Mesenchymal stem cell (in vitro differentiated cells and primary cell): ENCODE measurements around the gene OR2H2.

Source experiments
- DNase-seq: peaks from one replicate; pipeline ENCODE4 v3.0.0-alpha.2; 2013
- H2AFZ ChIP-seq: one replicate; pipeline ENCODE4 v1.6.1; 2013; ENCODE audit warnings: low read depth, mild to moderate bottlenecking, control low read depth, inconsistent platforms, low read length, moderate library complexity
- H2AK5ac ChIP-seq: 2 replicates; pipeline ENCODE4 v1.6.1; 2013; ENCODE audit warnings: low read length, moderate library complexity, mild to moderate bottlenecking, inconsistent platforms; ENCODE audit not compliant: severe bottlenecking
- H2BK120ac ChIP-seq: one replicate; pipeline ENCODE4 v1.6.1; 2013; ENCODE audit warnings: low read depth, mild to moderate bottlenecking, inconsistent platforms, low read length, moderate library complexity
- H2BK12ac ChIP-seq, 2 experiments: one replicate each; pipeline ENCODE4 v1.6.1; 2013; ENCODE audit warnings: inconsistent platforms in 2 of 2, low read length in 2 of 2, mild to moderate bottlenecking in 2 of 2, moderate library complexity in 2 of 2, control low read depth in 1 of 2
- H2BK15ac ChIP-seq: one replicate; pipeline ENCODE4 v1.6.1; 2013; ENCODE audit warnings: mild to moderate bottlenecking, low read depth, inconsistent platforms; ENCODE audit not compliant: poor library complexity, severe bottlenecking
- H2BK5ac ChIP-seq: 2 replicates; pipeline ENCODE4 v1.6.1; 2013; ENCODE audit warnings: low read depth, mild to moderate bottlenecking, low read length, control low read depth, inconsistent platforms; ENCODE audit not compliant: poor library complexity, severe bottlenecking
- H3K14ac ChIP-seq, 2 experiments: one replicate each; pipeline ENCODE4 v1.6.1; 2013; ENCODE audit warnings: inconsistent platforms in 2 of 2, low read length in 2 of 2, control low read depth in 1 of 2, mild to moderate bottlenecking in 1 of 2, moderate library complexity in 1 of 2
- H3K18ac ChIP-seq, 2 experiments: one replicate each; pipeline ENCODE4 v1.6.1; 2013; ENCODE audit warnings: inconsistent platforms in 2 of 2, low read length in 2 of 2, control low read depth in 1 of 2, low read depth in 1 of 2, mild to moderate bottlenecking in 1 of 2
- H3K23ac ChIP-seq, 2 experiments: one replicate each; pipeline ENCODE4 v1.6.1; 2013; ENCODE audit warnings: inconsistent platforms in 2 of 2, low read length in 2 of 2, mild to moderate bottlenecking in 2 of 2, moderate library complexity in 2 of 2, control low read depth in 1 of 2
- H3K27ac ChIP-seq: 2 replicates; pipeline ENCODE4 v1.5.1; 2013; ENCODE audit warnings: mild to moderate bottlenecking, moderate library complexity, low read length, control low read depth, inconsistent platforms; ENCODE audit not compliant: poor library complexity, severe bottlenecking
- H3K27me3 ChIP-seq, 2 experiments: 2 replicates each; pipeline versions ENCODE4 v1.6.1 to v1.7.0; 2013; ENCODE audit warnings: low read length in 2 of 2, mild to moderate bottlenecking in 2 of 2, moderate library complexity in 2 of 2, control low read depth in 1 of 2, inconsistent platforms in 1 of 2; ENCODE audit not compliant: control insufficient read depth in 1 of 2, insufficient read depth in 1 of 2
- H3K36me3 ChIP-seq, 2 experiments: 2 replicates each; pipeline versions ENCODE4 v1.6.1 to v1.7.0; 2013; ENCODE audit warnings: low read length in 2 of 2, control low read depth in 1 of 2, inconsistent platforms in 1 of 2, low read depth in 1 of 2, mild to moderate bottlenecking in 1 of 2; ENCODE audit not compliant: insufficient read depth in 2 of 2, control insufficient read depth in 1 of 2
- H3K4ac ChIP-seq, 2 experiments: one replicate each; pipeline ENCODE4 v1.6.1; 2013; ENCODE audit warnings: inconsistent platforms in 2 of 2, low read length in 2 of 2, mild to moderate bottlenecking in 2 of 2, moderate library complexity in 2 of 2, control low read depth in 1 of 2, low read depth in 1 of 2
- H3K4me1 ChIP-seq: 2 replicates; pipeline ENCODE4 v1.6.1; 2013; ENCODE audit warnings: low read depth, low read length, control low read depth; ENCODE audit not compliant: control insufficient read depth, insufficient read depth
- H3K4me2 ChIP-seq: 2 replicates; pipeline ENCODE4 v1.6.1; 2013; ENCODE audit warnings: low read length, mild to moderate bottlenecking, inconsistent platforms; ENCODE audit not compliant: poor library complexity, severe bottlenecking
- H3K4me3 ChIP-seq, 2 experiments: 2 replicates each; pipeline versions ENCODE4 v1.5.1 to v1.7.0; 2013; ENCODE audit warnings: low read length in 2 of 2, mild to moderate bottlenecking in 2 of 2, control low read depth in 1 of 2, low read depth in 1 of 2; ENCODE audit not compliant: insufficient read depth in 1 of 2
- H3K79me1 ChIP-seq: replicated peaks from 2 replicates; pipeline ENCODE4 v1.6.1; 2013; ENCODE audit warnings: mild to moderate bottlenecking, control low read depth, low read length, inconsistent platforms; ENCODE audit not compliant: poor library complexity, severe bottlenecking
- H3K9ac ChIP-seq: 2 replicates; pipeline ENCODE4 v1.7.0; 2013; ENCODE audit warnings: mild to moderate bottlenecking, low read length, moderate library complexity
- H3K9me3 ChIP-seq: 2 replicates; pipeline ENCODE4 v1.7.0; 2013; ENCODE audit warnings: mild to moderate bottlenecking, low read length; ENCODE audit not compliant: control insufficient read depth
- H4K8ac ChIP-seq: one replicate; pipeline ENCODE4 v1.6.1; 2013; ENCODE audit warnings: inconsistent platforms, mild to moderate bottlenecking, low read length, moderate library complexity
- H4K91ac ChIP-seq: one replicate; pipeline ENCODE4 v1.6.1; 2013; ENCODE audit warnings: mild to moderate bottlenecking, low read length, inconsistent platforms
- whole genome bisulfite sequencing: methylation state at CpG from one replicate; pipeline ENCODE4 v1.1.7; 2013; ENCODE audit warnings: mixed read lengths; 5-methylcytosine and 5-hydroxymethylcytosine counted together

The OR2H2 gene

GRCh38 chr6:29553268-29554057 lies 31.5 kb upstream of the OR2H2 start:
- Histone ChIP-seq H3K4me1 (peaks cover 9% of the 10 kb centered on the region), H2BK12ac (no peak overlapping the region), H3K4me3 (peak overlapping the region; percentile 33 to 68), H4K91ac (no peak overlapping the region), H3K27me3 (peaks cover 40 to 53% of the 10 kb centered on the region in 2 experiments), H3K79me1 (no peaks in the 10 kb centered on the region), H3K4ac (no peak overlapping the region), H2AFZ (no peak overlapping the region), H2BK15ac (no peak overlapping the region), H2BK5ac (no peak overlapping the region), H2BK120ac (no peak overlapping the region), H3K36me3 (no peaks in the 10 kb centered on the region), H3K18ac (no peak overlapping the region), H2AK5ac (no peak overlapping the region), H4K8ac (no peak overlapping the region), H3K27ac (no peak overlapping the region), H3K23ac (peak overlapping the region in 1 of 2 experiments; percentile 40), H3K14ac (no peak overlapping the region), H3K9ac (no peak overlapping the region), H3K4me2 (peak overlapping the region; percentile 66), H3K9me3 (peaks cover 4% of the 10 kb centered on the region)
- DNase-seq = peak; percentile 56
- 2% methylated on average over 79 of the region's 83 CpGs for WGBS

- H3K79me1 ChIP-seq = no peaks in the 10 kb centered on the region
- no peak overlapping the region for H2BK12ac ChIP-seq
- no peak overlapping the region for H3K27ac ChIP-seq
- H2BK5ac ChIP-seq = no peak overlapping the region
- DNase-seq = no peak
- no peak overlapping the region for H3K9ac ChIP-seq
- H3K4me1 ChIP-seq = peaks cover 9% of the 10 kb centered on the region
- no peak overlapping the region for H3K4me2 ChIP-seq
- H2BK15ac ChIP-seq = no peak overlapping the region
- H3K27me3 ChIP-seq = peaks cover 39 to 51% of the 10 kb centered on the region in 2 experiments
- H3K36me3 ChIP-seq = no peaks in the 10 kb centered on the region
- no peak overlapping the region for H2BK120ac ChIP-seq
- WGBS = 78% methylated on average over 5 of the region's 5 CpGs
- no peak overlapping the region for H3K23ac ChIP-seq
- no peak overlapping the region for H2AFZ ChIP-seq
- H3K4me3 ChIP-seq = no peak overlapping the region
- H3K4ac ChIP-seq = no peak overlapping the region
- H3K18ac ChIP-seq = no peak overlapping the region
- no peak overlapping the region for H4K91ac ChIP-seq
- no peak overlapping the region for H2AK5ac ChIP-seq
- peaks cover 4% of the 10 kb centered on the region for H3K9me3 ChIP-seq
- H4K8ac ChIP-seq = no peak overlapping the region
- H3K14ac ChIP-seq = no peak overlapping the region
These were observed 30.2 kb upstream of the OR2H2 start for GRCh38 chr6:29554764-29555163.

GRCh38 chr6:29557320-29557719 lies 27.6 kb upstream of the OR2H2 start:
- peaks cover 41 to 44% of the 10 kb centered on the region in 2 experiments for H3K27me3 ChIP-seq
- H2BK120ac ChIP-seq = no peak overlapping the region
- no peak overlapping the region for H4K8ac ChIP-seq
- no peak overlapping the region for H3K4me3 ChIP-seq
- no peak overlapping the region for H4K91ac ChIP-seq
- H3K79me1 ChIP-seq = no peaks in the 10 kb centered on the region
- H3K4me2 ChIP-seq = no peak overlapping the region
- no peak overlapping the region for H3K4ac ChIP-seq
- no peak overlapping the region for H2BK15ac ChIP-seq
- no peaks in the 10 kb centered on the region for H3K36me3 ChIP-seq
- peaks cover 4% of the 10 kb centered on the region for H3K9me3 ChIP-seq
- H3K23ac ChIP-seq = no peak overlapping the region
- no peak overlapping the region for H2AFZ ChIP-seq
- peaks cover 9% of the 10 kb centered on the region for H3K4me1 ChIP-seq
- no peak overlapping the region for H3K9ac ChIP-seq
- no peak overlapping the region for H2AK5ac ChIP-seq
- DNase-seq = no peak
- H2BK5ac ChIP-seq = no peak overlapping the region
- no peak overlapping the region for H3K18ac ChIP-seq
- peak overlapping the region in 1 of 2 experiments; percentile 26 for H3K14ac ChIP-seq
- H3K27ac ChIP-seq = no peak overlapping the region
- no peak overlapping the region for H2BK12ac ChIP-seq

GRCh38 chr6:29558439-29559079 lies 26.4 kb upstream of the OR2H2 start:
- Histone ChIP-seq H3K4ac (no peak overlapping the region), H2AFZ (no peak overlapping the region), H2AK5ac (no peak overlapping the region), H3K4me3 (no peak overlapping the region), H3K36me3 (no peaks in the 10 kb centered on the region), H2BK120ac (no peak overlapping the region), H3K14ac (no peak overlapping the region), H3K23ac (no peak overlapping the region), H3K27ac (no peak overlapping the region), H3K4me2 (no peak overlapping the region), H2BK12ac (no peak overlapping the region), H4K8ac (no peak overlapping the region), H3K79me1 (no peaks in the 10 kb centered on the region), H3K18ac (no peak overlapping the region), H3K27me3 (peaks cover 33 to 44% of the 10 kb centered on the region in 2 experiments), H3K4me1 (peaks cover 4% of the 10 kb centered on the region), H4K91ac (no peak overlapping the region), H3K9me3 (peaks cover 4% of the 10 kb centered on the region), H2BK15ac (no peak overlapping the region), H2BK5ac (no peak overlapping the region), H3K9ac (no peak overlapping the region)
- DNase-seq = no peak
- 85% methylated on average over 20 of the region's 22 CpGs for WGBS
